ENCODE measurements around the gene FYB1. TPM values are rescaled to one million over a fixed set of nuclear protein-coding genes. Genes with fewer than 3 reads are reported as not detected.

The FYB1 gene
- total and polyA plus RNA-seq, 2 experiments from 2014 or later: not detected

GRCh38 chr5:39231705-39232525 lies 12.6 kb upstream of the FYB1 start (continued):
- no peak for TF ChIP-seq ZNF462 (CRISPR knock-in tag; IDR thresholded peaks at IDR 0.05)
- TF ChIP-seq EZH2 (IDR thresholded peaks at IDR 0.05; ENCODE audit: low read depth, unreplicated experiment): no peak
- TF ChIP-seq ZNF331 (CRISPR knock-in tag; IDR thresholded peaks at IDR 0.05; ENCODE audit: low read depth): no peak
- no peak for TF ChIP-seq POLR2AphosphoS5 (IDR thresholded peaks at IDR 0.05; ENCODE audit: low read depth)

GRCh38 chr5:39228596-39228995 lies 9.2 kb upstream of the FYB1 start:
- Mint-ChIP-seq H3K27ac (no peak overlapping the region), H3K9me3 (no peaks in the 10 kb centered on the region), H3K27me3 (ENCODE audit: insufficient read depth, low read depth, poor library complexity) (no peaks in the 10 kb centered on the region), H3K4me1 (no peaks in the 10 kb centered on the region; the same call in 2 of the 3 replicates), H3K36me3 (ENCODE audit: low read depth) (no peaks in the 10 kb centered on the region), H3K4me3 (no peak overlapping the region)
- no peak overlapping the region for H3K4me2 ChIP-seq
- no peaks in the 10 kb centered on the region for H3F3A ChIP-seq (replicated peaks; ENCODE audit: low read depth)
- H3K36me3 ChIP-seq (ENCODE audit: insufficient read depth): no peaks in the 10 kb centered on the region
- ATAC-seq (no peak), DNase-seq (ENCODE audit: low spot score) (no peak)
- no peaks in the 10 kb centered on the region for H3K9me2 ChIP-seq (ENCODE audit: insufficient read depth)
- no peaks in the 10 kb centered on the region for H3K27me3 ChIP-seq (ENCODE audit: insufficient read depth)
- H4K20me1 ChIP-seq (replicated peaks; ENCODE audit: insufficient read depth): no peaks in the 10 kb centered on the region
- H3K4me1 ChIP-seq (ENCODE audit: insufficient read depth): no peaks in the 10 kb centered on the region
- H2AFZ ChIP-seq: no peak overlapping the region
- H3K4me3 ChIP-seq: no peak overlapping the region
- H3K27ac ChIP-seq (ENCODE audit: low read depth): no peak overlapping the region
- no peaks in the 10 kb centered on the region for H3K79me2 ChIP-seq (replicated peaks; ENCODE audit: insufficient read depth)
- TF ChIP-seq JUNB (IDR thresholded peaks at IDR 0.05; ENCODE audit: unreplicated experiment) (no peak), STAT1 (IDR thresholded peaks at IDR 0.05; ENCODE audit: unreplicated experiment) (no peak), ZNF331 (CRISPR knock-in tag; IDR thresholded peaks at IDR 0.05; ENCODE audit: low read depth) (no peak), POLR2AphosphoS5 (IDR thresholded peaks at IDR 0.05; ENCODE audit: low read depth) (no peak), EZH2 (IDR thresholded peaks at IDR 0.05; ENCODE audit: low read depth, unreplicated experiment) (no peak), ZNF114 (CRISPR knock-in tag; IDR thresholded peaks at IDR 0.05) (no peak), ZNF462 (CRISPR knock-in tag; IDR thresholded peaks at IDR 0.05) (no peak), EZH2phosphoT487 (IDR thresholded peaks at IDR 0.05; ENCODE audit: unreplicated experiment) (no peak), CREB1 (CRISPR knock-in tag; IDR thresholded peaks at IDR 0.05; ENCODE audit: low read depth) (no peak)

Measured in GM23338 (cell line).